ENCODE data around the gene MLH1.

GRCh38 chr3:36944641-36945270 is 48.6 kb upstream of the MLH1 start, which contains the start of gene TRANK1:
- TF ChIP-seq EZH2 (IDR thresholded peaks at IDR 0.05; ENCODE audit: insufficient read depth, poor library complexity, severe bottlenecking), result no peak
- no peak for TF ChIP-seq EZH2phosphoT487 (IDR thresholded peaks at IDR 0.05; ENCODE audit: insufficient read depth, low read depth)

Data from GM23248 (cell line).